Activated CD8-positive, alpha-beta T cell treated with anti-CD3 and anti-CD28 coated beads, Interleukin-2, amount 10 ng/mL, durations not matched to agents 7 days and 5 days (primary cell): Measurements from ENCODE around the gene VASP. TPM values are rescaled to one million over a fixed set of nuclear protein-coding genes. Genes with fewer than 3 reads are reported as not detected.

ENCODE experiments used
- ATAC-seq: fragments of 150-1000 bp; cut with Tn5 transposase; one replicate; pipeline ENCODE4 v1.10.0; 2021; ENCODE audit warnings: moderate library complexity
- CTCF ChIA-PET: fragments of 350-600 bp; sonication (Branson Sonifier 250); formaldehyde crosslinking; loops from one replicate; lab custom pipeline; 2021; ENCODE audit warnings: antibody characterized with exemption; lab: Charles Lee
- POLR2A ChIA-PET: fragments of 350-600 bp; sonication (Branson Sonifier 250); formaldehyde crosslinking; loops from one replicate; lab custom pipeline; 2021; ENCODE audit warnings: antibody characterized with exemption; lab: Charles Lee
- DNase-seq: peaks from one replicate; pipeline ENCODE4 v3.0.0-alpha.2; 2020
- H3K27ac Mint-ChIP-seq: one replicate; pipeline ENCODE4 v1.8.0; 2021; ENCODE audit warnings: mild to moderate bottlenecking, mixed read lengths
- H3K27me3 Mint-ChIP-seq: one replicate; pipeline ENCODE4 v1.8.0; 2021; ENCODE audit warnings: low read depth, mixed read lengths
- H3K36me3 Mint-ChIP-seq: one replicate; pipeline ENCODE4 v1.8.0; 2021; ENCODE audit warnings: low read depth, mixed read lengths
- H3K4me1 Mint-ChIP-seq: one replicate; pipeline ENCODE4 v1.8.0; 2021; ENCODE audit warnings: low read depth, mixed read lengths
- H3K4me3 Mint-ChIP-seq: one replicate; pipeline ENCODE4 v1.8.0; 2021; ENCODE audit warnings: mild to moderate bottlenecking, mixed read lengths
- H3K9me3 Mint-ChIP-seq: one replicate; pipeline ENCODE4 v1.8.0; 2022; ENCODE audit warnings: mixed read lengths; ENCODE audit not compliant: insufficient read depth
- total RNA-seq, 2 experiments: library from RNA; stranded (reverse); gene quantifications; one replicate each; pipeline ENCODE4 v1.2.3, GENCODE V29; 2021

The VASP gene
- total RNA-seq, 2 experiments from 2014 or later = 215 to 222 TPM

- no peaks in the 10 kb centered on the region for H3K36me3 Mint-ChIP-seq
- H3K9me3 Mint-ChIP-seq = no peaks in the 10 kb centered on the region
- ChIA-PET CTCF (interaction anchor here (2.0 to 11.5 kb wide), 2 partner anchors 11 to 35 kb away, joined by 4 to 455 read pairs; no protein-coding TSS in a partner anchor), POLR2A (interaction anchor here (1.2 kb wide), 1 partner anchor 23 kb away, joined by 5 read pairs; no protein-coding TSS in a partner anchor)
- ATAC-seq = peak; percentile 10
- peaks cover 47% of the 10 kb centered on the region for H3K4me1 Mint-ChIP-seq
- no peak overlapping the region for H3K4me3 Mint-ChIP-seq
- no peak for DNase-seq
- peaks cover 37% of the 10 kb centered on the region for H3K27me3 Mint-ChIP-seq
- H3K27ac Mint-ChIP-seq = no peak overlapping the region
Measured at GRCh38 chr19:45474606-45475521, 32.4 kb upstream of the VASP start.

- Mint-ChIP-seq H3K36me3 (no peaks in the 10 kb centered on the region), H3K9me3 (no peaks in the 10 kb centered on the region), H3K27me3 (peaks cover 37% of the 10 kb centered on the region), H3K27ac (no peak overlapping the region), H3K4me1 (peaks cover 39% of the 10 kb centered on the region), H3K4me3 (no peak overlapping the region)
- POLR2A ChIA-PET = interaction anchor here (1.2 kb wide), 1 partner anchor 23 kb away, joined by 5 read pairs; no protein-coding TSS in a partner anchor
- ATAC-seq (peak; percentile 6), DNase-seq (no peak)
- CTCF ChIA-PET = interaction anchor here (1.2 to 11.5 kb wide), 3 partner anchors 9 to 36 kb away, joined by 3 to 455 read pairs (median 4); no protein-coding TSS in a partner anchor
Measured at GRCh38 chr19:45475537-45476291, 31.6 kb upstream of the VASP start.

GRCh38 chr19:45476304-45476703 lies 31.0 kb upstream of the VASP start:
- H3K27me3 Mint-ChIP-seq = peaks cover 37% of the 10 kb centered on the region
- no peak overlapping the region for H3K4me3 Mint-ChIP-seq
- no peaks in the 10 kb centered on the region for H3K9me3 Mint-ChIP-seq
- ChIA-PET POLR2A (no interaction called here), CTCF (interaction anchor here (1.2 to 11.5 kb wide), 4 partner anchors 9 to 37 kb away, joined by 3 to 455 read pairs (median 4); no protein-coding TSS in a partner anchor)
- H3K27ac Mint-ChIP-seq = no peak overlapping the region
- DNase-seq (no peak), ATAC-seq (no peak)
- peaks cover 38% of the 10 kb centered on the region for H3K4me1 Mint-ChIP-seq
- H3K36me3 Mint-ChIP-seq = no peaks in the 10 kb centered on the region

GRCh38 chr19:45477186-45477585 lies 30.1 kb upstream of the VASP start:
- H3K36me3 Mint-ChIP-seq = no peaks in the 10 kb centered on the region
- POLR2A ChIA-PET = no interaction called here
- no peak overlapping the region for H3K27ac Mint-ChIP-seq
- H3K9me3 Mint-ChIP-seq = no peaks in the 10 kb centered on the region
- ATAC-seq = no peak
- DNase-seq = no peak
- CTCF ChIA-PET = interaction anchor here (1.2 to 11.5 kb wide), 10 partner anchors 8 to 166 kb away, joined by 3 to 455 read pairs (median 10); partner anchors contain the start of gene FOSB
- H3K27me3 Mint-ChIP-seq = peaks cover 28% of the 10 kb centered on the region
- H3K4me3 Mint-ChIP-seq = peak overlapping the region; percentile 13
- peaks cover 38% of the 10 kb centered on the region for H3K4me1 Mint-ChIP-seq

GRCh38 chr19:45477713-45478453 lies 29.4 kb upstream of the VASP start:
- POLR2A ChIA-PET = interaction anchor here (0.7 to 1.8 kb wide), 10 partner anchors 8 to 164 kb away, joined by 3 to 35 read pairs (median 5); no protein-coding TSS in a partner anchor
- no peak for ATAC-seq

GRCh38 chr19:45478454-45479238 lies 28.6 kb upstream of the VASP start:
- Mint-ChIP-seq H3K4me1 (peaks cover 34% of the 10 kb centered on the region), H3K4me3 (peak overlapping the region; percentile 53), H3K36me3 (no peaks in the 10 kb centered on the region), H3K9me3 (no peaks in the 10 kb centered on the region), H3K27ac (peak overlapping the region; percentile 96), H3K27me3 (peaks cover 17% of the 10 kb centered on the region)
- peak; percentile 59 for ATAC-seq
- ChIA-PET POLR2A (interaction anchor here (0.7 to 1.8 kb wide), 13 partner anchors 9 to 163 kb away, joined by 3 to 35 read pairs (median 4); partner anchors contain the start of gene FOSB), CTCF (interaction anchor here (0.6 to 11.5 kb wide), 54 partner anchors 8 to 425 kb away, joined by 3 to 455 read pairs (median 4); partner anchors contain the start of genes BLOC1S3, ERCC1, FOSB and PPP1R13L)
- DNase-seq = peak; percentile 94

More at GRCh38 chr19:45477713-45478453, 29.4 kb upstream of the VASP start:
- peaks cover 23% of the 10 kb centered on the region for H3K27me3 Mint-ChIP-seq
- DNase-seq = no peak
- no peaks in the 10 kb centered on the region for H3K36me3 Mint-ChIP-seq
- H3K27ac Mint-ChIP-seq = peak overlapping the region; percentile 96
- CTCF ChIA-PET = interaction anchor here (0.7 to 11.5 kb wide), 42 partner anchors 9 to 425 kb away, joined by 3 to 455 read pairs (median 6); partner anchors contain the start of genes BLOC1S3, ERCC1, FOSB and PPP1R13L
- no peaks in the 10 kb centered on the region for H3K9me3 Mint-ChIP-seq
- H3K4me3 Mint-ChIP-seq = peak overlapping the region; percentile 53
- H3K4me1 Mint-ChIP-seq = peaks cover 34% of the 10 kb centered on the region

- no peak overlapping the region for H3K4me3 Mint-ChIP-seq
- ATAC-seq (no peak), DNase-seq (no peak)
- H3K27ac Mint-ChIP-seq = no peak overlapping the region
- ChIA-PET POLR2A (no interaction called here), CTCF (interaction anchor here (6.6 kb wide), 1 partner anchor 43 kb away, joined by 117 read pairs; no protein-coding TSS in a partner anchor)
- peaks cover 3% of the 10 kb centered on the region for H3K27me3 Mint-ChIP-seq
- no peaks in the 10 kb centered on the region for H3K36me3 Mint-ChIP-seq
- H3K4me1 Mint-ChIP-seq = peaks cover 24% of the 10 kb centered on the region
- no peaks in the 10 kb centered on the region for H3K9me3 Mint-ChIP-seq
Measured at GRCh38 chr19:45483033-45483432, 24.2 kb upstream of the VASP start.

- ATAC-seq = no peak
- Mint-ChIP-seq H3K4me3 (no peak overlapping the region), H3K27ac (no peak overlapping the region), H3K36me3 (no peaks in the 10 kb centered on the region), H3K27me3 (peaks cover 3% of the 10 kb centered on the region), H3K9me3 (no peaks in the 10 kb centered on the region), H3K4me1 (peaks cover 16% of the 10 kb centered on the region)
- DNase-seq = no peak
- ChIA-PET CTCF (interaction anchor here (0.6 to 6.6 kb wide), 40 partner anchors 8 to 419 kb away, joined by 3 to 117 read pairs (median 8); partner anchors contain the start of genes ERCC1, FOSB, OPA3 and PPM1N), POLR2A (interaction anchor here (0.9 to 1.2 kb wide), 2 partner anchors 15 to 16 kb away, joined by 3 to 4 read pairs; partner anchors contain the start of gene FOSB)
Measured at GRCh38 chr19:45484273-45484945, 22.9 kb upstream of the VASP start.

- ChIA-PET POLR2A (interaction anchor here (0.9 to 1.2 kb wide), 2 partner anchors 16 to 17 kb away, joined by 3 to 4 read pairs; partner anchors contain the start of gene FOSB), CTCF (interaction anchor here (0.6 to 6.6 kb wide), 50 partner anchors 7 to 418 kb away, joined by 3 to 117 read pairs (median 6); partner anchors contain the start of genes EML2, ERCC1, FOSB and OPA3)
- ATAC-seq (peak; percentile 97), DNase-seq (peak; percentile 99)
- Mint-ChIP-seq H3K4me3 (peak overlapping the region; percentile 86), H3K27ac (peak overlapping the region; percentile 83), H3K4me1 (peaks cover 11% of the 10 kb centered on the region), H3K27me3 (peaks cover 3% of the 10 kb centered on the region), H3K36me3 (no peaks in the 10 kb centered on the region), H3K9me3 (no peaks in the 10 kb centered on the region)
Measured at GRCh38 chr19:45485305-45486077, 21.8 kb upstream of the VASP start.
